GM19025 (cell line): ENCODE results near the gene GNPDA1.

ENCODE experiments used
- ATAC-seq: cut with Tn5 transposase; IDR thresholded peaks from one replicate; pipeline ENCODE4 v1.9.1; 2021; ENCODE audit warnings: mild to moderate bottlenecking, low read depth, moderate library complexity; ENCODE audit not compliant: unreplicated experiment

Gene GNPDA1

DNA sequence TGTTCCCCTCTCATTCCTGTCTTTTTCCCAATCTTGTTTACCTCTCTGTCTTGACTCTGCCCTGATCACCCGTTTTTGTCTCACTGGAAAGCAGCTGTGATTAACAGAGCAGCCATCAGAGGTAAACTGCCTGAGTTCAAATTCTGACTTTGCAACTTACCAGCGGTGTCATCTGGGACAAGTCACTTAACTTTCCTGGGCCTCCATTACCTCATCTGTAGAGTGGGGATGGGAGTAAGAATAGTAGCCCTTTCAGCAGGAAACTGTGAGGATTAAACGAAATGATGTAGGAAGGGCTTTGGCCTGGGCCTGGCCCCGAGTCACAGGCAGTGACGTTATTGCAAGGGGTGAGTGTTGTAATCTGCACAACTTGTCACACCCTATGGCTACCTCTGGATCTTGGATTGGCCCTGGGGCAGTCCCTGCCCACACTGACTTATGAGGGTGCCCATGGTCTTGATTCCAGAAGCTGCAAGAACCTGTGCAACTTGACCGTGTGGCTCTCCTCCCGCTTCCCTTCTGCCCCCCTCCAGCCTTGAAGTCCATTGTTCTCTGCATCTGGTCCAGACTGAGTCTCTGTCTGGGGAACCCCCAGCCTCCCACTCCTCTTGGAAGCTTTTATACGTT lies 54.2 kb downstream of the GNPDA1 start:
- no peak for ATAC-seq

DNA sequence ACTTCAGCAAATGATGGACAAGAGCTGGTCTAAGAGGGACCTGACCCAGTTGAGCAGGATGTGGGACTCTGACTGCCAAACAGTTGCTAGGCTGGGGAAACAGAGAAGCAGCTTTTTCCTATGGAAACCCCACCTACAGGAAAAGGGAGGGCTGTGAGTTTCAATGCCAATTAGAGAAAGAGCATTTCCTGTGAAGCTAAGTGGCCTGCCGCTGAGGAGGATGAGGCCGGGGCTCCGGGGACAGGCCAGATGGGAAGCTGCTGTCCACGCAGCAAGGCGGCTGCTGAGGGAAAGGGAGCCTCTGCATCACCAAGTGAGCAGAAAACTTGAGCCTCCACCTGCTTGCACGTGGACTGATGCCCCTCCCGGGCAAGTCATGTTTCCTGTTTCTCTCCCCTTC lies 54.7 kb downstream of the GNPDA1 start, which contains the start of gene PCDH12:
Gene PCDH12 (minus strand): TSS at position 90 of the 400 bp plus-strand sequence. CDS start 351 bp downstream, outside the sequence.
- ATAC-seq = no peak

DNA sequence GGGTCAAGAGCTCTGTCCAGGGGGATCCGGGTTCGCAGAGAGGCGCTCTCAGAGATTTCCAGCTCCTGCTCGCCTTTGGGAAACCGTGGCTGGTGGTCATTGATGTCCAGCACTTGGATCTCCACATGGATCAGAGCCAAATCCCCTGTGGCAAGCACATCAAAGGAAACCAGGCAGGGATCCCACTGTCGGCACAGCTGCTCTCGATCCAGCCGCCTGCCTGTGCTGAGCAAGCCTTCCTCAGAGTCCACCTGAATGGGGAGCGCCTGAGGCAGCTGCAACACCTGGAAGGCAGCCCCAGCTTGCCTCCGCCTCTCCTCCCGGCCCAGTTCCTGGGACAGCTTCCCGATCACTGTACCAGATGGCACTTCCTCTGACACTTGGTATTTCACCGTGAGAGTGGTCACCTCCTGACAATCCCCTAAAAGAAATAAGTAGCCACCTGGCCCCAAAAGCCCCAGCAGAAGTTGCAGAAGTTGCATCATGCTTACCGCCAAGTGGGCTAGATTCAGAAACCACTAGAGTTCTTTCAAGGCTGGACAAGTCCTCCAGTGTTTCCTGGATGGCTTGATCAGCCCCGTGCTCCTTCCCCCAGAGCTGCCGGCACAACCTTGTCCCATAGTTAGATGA lies 55.3 kb downstream of the GNPDA1 start:
- ATAC-seq = no peak

DNA sequence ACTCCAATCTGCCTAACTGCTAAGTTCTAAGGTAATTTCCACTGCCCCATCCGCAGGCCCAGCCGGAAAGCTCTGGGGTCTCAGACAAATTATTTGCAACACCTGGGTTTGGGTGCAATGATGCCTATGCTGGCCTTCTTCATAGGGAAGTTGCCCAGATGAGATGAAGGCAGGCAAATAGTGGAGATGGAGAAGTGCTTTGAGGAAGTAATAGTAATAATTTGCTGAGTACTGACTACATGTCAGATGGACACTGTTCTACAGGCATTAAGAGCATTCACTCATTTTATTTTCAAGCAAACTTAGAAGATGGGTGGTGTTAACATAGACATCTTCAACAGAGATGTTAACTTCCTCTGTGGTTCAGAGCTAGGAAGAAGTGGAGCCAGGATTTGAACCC lies 58.6 kb downstream of the GNPDA1 start:
- no peak for ATAC-seq

DNA sequence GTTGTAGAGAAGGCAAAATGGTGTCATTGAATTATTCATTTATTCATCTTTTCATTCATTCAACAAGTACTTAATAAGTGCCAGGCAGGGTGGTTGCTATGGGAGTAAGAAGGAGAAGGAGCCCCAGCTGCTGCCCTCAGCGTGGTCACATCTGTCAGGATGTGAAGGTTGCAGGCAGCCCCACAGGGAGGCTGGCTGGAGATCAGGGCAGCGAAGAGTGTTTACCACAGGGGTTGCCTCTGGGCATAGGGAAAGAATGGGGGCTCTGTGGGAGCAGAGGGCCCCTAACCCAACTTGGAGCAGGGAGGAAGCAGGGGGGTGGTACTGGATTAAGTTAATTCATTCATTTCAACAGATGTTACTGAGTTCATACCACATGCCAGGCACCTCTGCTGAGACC lies 60.8 kb downstream of the GNPDA1 start:
- no peak for ATAC-seq

DNA sequence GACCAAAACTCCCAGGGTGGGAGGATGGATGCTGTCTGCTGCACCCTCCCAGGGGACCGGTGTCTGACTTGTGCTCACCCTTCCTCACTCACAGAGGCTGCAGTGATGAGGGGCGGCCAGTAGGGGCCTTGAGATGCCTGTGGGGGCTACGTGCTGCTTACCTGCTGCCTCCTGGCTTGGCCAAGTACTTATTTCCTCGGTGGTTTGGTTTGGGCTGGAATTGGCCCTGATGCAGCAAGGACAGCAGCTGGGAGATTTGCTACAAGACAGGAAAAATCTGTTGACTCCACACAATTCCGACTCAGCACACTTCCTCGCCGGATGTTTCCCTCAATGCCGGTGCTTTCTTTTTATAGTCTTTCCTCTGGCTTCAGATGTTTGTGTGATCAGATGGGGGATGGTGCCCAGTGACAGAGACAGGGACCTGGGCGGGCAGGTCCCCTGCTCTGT lies 61.5 kb downstream of the GNPDA1 start:
- peak; percentile 81 for ATAC-seq
